HG03060 (cell line): ENCODE measurements around the gene GTSE1.

Experiments
- ATAC-seq: cut with Tn5 transposase; IDR thresholded peaks from one replicate; pipeline ENCODE4 v1.9.1; 2021; ENCODE audit warnings: low read depth, moderate number of reproducible peaks; ENCODE audit not compliant: unreplicated experiment

GTSE1 gene

DNA sequence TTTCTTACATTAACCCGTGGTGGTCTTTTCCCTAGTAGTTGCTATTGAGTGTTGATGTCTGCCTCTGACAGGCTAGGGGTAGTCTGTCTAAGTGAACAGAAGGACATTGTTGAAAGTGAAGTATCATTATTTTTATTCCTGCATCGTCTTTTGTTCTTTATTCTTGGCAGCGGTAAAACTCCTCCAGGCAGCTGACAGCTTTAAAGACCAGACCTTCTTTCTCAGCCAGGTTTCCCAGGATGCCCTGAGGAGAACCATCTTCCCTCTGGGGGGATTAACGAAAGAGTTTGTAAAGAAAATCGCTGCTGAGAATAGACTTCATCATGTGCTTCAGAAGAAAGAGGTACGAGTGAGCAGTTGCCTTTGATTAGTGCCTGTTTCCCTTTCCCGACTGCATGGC is 53.5 kb downstream of the GTSE1 start:
- ATAC-seq, result no peak

DNA sequence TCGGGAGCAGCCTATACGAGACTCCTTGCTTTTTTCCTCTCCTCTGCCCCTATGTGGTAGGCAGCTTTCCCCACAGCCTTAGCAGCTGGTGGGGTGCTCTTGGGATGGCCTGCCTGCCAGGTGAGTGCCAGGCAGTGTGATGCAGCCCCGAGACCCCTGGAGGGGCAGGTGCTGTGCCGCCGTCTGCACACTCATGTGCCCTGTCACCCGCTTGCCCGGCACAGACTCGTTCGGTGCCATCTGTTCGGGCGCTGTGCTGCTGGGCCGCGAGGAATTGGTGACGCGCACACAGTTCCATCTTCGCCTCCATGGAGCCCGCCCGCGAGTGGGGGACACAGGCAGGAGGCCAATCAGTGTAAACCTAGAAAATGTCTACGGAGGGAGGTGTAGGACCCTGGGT is 54.0 kb downstream of the GTSE1 start:
- no peak for ATAC-seq

DNA sequence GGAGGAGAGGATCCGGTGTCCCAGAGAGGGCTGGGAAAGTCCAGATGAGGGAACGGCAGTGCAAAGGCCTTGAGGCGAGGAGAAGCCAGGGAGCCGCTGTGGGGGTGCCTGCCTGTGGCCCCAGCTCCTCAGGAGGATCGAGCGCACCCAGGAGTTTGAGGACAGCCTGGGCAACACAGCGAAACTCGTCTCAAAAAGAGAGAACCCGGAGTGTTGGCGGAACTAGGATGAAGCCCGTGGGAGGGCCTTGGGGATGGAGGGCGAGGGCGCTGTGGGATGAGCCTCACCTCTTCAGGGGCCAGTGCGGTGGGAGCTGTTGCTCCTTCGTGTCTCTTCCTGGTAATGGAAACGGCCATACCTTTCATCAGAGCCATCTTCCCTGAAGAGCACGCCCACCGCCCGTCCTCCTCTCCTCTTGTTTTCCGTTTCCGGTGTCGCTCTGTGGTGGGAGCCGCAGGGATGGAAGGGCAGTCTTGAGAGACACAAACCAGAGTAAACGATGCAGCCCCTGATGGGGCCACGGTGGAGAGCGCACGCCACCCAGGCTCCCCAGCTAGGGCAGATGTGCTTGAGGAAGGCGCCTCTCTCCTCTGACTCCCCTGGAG is 54.6 kb downstream of the GTSE1 start:
- no peak for ATAC-seq

DNA sequence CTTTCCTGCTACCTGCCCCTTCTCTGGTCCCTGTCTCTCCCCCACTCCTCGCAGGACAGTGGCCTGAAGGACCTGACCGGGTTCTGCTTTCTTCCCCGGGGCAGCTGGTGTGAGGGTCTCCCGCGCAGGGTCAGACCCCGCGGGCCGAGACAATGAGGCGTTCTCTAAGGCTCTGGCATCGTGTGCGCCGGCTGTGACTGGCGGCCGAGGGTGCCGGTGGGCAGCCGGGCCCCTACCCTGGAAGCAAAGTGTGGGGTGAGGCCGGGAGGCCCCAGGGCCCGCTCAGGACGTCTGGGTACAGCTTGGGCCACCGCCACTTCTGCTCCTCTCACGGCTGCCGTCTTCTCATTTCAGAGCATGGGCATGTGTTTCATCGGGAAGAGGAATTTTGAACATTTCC is 55.1 kb downstream of the GTSE1 start:
- no peak for ATAC-seq

DNA sequence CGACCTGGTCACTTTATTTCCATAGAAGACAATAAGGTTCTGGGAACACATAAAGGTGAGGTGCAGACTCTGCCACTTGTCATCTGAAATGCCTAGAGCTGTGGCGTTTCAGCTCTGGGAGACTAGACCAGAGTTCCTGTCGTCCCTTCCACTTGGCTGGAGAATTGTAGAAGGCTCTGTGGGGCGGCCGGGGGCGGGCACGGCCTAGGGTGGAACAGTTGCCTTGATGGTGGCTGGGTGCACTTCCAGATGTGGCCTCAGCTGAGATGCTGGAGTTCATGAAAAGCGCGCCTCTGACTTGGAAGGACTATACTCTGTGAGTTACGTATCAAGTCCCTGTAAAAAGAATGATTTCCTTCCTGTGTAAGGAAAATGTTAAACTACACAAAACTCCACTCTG is 55.6 kb downstream of the GTSE1 start:
- ATAC-seq, result no peak

DNA sequence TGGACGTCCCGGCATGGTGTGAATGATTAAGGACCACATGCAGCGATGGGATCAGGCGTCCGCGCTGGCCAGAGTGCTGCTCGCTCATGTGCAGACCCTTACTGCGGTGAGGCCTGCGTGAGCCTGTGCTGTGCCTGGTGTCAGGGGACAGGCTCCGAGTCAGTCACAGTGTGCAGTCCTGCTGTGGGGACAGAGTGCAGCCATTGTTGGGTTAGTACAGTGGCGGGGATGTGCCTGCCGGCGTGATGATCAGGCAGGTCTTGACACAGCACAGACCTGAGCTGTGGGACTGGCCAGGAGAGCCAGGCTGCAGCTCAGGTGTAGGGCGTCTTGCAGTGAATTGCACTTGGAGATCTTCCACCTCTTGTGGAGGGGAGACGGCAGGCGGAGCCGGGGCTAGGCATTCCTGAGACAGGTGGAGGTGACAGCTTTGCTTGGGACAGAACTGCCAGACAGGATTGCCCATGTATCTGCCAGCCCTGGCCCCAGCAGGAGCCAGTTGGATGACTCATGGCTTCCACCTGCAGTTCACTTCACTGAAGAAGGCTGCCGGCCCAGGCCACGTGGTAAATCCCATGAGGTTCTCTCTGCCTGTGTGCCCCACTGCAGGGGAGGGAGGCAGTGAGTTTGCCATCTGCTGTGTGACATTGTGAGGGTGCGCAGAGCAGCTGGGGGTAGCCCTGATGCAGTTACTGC is 56.2 kb downstream of the GTSE1 start:
- no peak for ATAC-seq

DNA sequence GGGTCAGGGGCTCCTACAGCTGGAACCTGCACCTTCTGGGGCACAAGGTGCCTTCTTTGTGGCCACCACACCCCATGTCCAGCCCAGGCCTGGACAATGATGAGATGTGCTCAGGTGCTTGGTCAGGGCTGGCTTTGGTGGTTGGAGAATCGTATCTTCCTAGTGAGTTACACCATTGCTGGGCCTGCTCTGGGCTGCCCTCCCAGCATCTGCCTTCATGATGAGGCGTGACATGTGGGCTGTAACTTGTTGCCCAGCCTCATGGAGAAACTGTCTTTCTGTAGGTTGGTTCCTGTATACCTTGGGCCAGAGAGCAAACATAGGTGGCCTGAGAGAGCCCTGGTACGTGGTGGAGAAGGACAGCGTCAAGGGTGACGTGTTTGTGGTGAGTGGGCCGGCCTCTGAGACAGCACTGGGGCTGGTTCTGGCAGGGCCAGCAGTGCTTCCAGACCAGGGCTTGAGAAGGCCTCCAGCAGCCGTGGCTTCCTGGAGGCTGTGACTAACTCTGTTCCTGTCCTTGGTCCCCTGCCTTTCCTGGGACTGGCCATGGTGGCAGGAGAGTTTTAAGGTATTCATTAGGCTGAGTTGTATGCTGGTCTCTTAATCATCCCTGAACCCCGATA is 56.9 kb downstream of the GTSE1 start:
- no peak for ATAC-seq

DNA sequence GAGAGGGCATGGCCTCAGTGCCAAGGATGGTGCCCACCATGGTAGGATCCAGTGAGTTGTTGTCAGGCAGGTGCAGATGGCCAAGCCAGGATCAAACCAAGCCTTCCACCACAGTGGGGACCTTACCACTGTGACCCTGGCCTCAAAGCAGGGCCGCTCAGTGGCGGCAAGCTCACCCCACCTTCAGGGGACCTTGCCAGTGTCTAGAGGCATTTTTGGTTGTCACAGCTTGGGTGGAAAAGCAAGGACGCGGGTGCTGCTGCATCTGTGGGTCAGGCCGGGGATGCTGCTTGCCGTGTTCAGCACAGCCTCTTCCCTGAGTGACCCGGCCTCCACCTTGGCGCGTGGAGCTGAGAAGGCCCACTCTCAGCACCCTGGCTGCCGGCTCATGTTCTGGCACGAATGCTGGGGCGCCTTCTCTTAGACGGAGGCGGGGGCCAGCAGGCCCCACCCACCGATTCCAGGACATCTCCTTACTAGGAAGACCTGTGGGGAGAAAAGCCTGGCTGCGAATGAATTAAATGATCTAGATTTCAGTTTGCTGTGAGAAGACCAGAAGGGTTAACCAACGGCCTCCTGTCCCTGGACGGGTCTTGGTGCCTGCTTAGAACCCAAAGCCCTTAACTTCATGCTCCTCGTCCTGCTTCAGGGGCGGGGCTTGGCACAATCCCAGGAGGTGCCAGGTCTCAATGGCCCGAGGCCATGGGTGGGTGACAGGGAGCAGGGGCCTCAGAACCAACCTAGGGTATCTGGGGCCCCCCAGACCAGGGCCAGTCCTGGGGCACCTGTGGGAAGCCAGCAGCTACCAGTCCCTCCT is 57.7 kb downstream of the GTSE1 start:
- ATAC-seq, result no peak

DNA sequence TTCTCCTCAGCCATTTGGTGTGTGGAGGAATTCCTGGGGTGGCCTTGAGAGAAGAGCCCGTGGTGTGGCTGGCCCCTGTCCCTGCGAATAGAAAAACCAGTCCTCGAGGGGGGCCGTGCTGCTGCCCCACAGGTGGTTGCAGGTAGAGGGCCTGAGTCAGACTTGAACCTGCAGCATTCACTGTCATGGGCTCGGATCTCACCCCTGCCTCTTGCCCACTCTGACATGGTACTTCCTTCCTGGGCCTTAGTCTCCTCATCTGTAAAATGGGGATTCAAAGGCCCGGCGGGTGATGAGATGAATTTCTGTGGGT is 58.3 kb downstream of the GTSE1 start:
- no peak for ATAC-seq

DNA sequence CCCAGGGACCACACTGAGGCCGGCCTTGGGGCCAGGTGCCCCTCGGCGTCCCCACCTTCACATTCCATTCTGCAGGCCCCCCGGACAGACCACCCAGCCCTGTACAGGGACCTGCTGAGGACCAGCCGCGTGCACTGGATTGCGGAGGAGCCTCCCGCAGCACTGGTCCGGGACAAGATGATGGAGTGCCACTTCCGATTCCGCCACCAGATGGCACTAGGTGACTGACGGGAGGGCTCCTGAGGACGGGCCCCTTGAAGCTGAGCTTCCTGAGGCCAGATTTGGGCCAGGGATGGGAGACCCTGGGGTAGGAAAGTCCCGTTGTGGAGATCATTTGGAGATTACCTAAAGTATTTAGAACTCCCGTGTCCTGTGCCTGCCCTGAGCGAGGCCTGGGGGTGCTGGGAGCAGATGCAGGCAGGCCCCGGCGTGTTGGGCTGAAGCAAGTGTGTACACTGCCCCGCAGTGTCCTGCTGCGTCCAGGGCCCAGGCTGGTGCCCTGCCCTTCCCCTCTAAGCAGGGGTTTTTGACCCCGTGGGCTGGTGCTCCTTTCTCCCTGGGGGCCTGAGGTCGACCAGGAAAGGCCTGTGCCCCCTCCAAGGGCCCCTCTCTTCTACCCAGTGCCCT is 58.8 kb downstream of the GTSE1 start:
- ATAC-seq, result no peak

DNA sequence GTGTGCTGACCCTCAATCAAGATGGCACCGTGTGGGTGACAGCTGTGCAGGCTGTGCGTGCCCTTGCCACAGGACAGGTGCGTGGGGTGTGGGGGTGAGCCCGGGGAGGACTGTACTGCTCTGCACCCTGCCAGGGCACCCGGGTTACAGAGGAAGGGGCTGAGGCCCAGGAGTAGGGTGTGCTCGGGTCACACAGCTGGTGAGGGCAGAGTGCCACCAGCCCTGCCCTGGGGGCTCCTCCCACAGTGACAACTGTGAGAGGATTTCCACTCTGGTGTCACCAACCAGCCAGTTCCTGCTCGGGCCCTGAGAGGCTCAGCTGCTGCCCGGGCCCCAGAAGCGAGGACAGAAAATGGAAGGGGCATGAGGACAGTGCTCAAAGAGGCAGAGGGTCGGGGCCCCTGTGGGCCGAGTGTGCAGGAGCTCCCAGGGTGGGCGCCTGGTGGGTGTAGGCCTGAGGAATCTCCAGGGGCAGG is 59.4 kb downstream of the GTSE1 start:
- no peak for ATAC-seq

DNA sequence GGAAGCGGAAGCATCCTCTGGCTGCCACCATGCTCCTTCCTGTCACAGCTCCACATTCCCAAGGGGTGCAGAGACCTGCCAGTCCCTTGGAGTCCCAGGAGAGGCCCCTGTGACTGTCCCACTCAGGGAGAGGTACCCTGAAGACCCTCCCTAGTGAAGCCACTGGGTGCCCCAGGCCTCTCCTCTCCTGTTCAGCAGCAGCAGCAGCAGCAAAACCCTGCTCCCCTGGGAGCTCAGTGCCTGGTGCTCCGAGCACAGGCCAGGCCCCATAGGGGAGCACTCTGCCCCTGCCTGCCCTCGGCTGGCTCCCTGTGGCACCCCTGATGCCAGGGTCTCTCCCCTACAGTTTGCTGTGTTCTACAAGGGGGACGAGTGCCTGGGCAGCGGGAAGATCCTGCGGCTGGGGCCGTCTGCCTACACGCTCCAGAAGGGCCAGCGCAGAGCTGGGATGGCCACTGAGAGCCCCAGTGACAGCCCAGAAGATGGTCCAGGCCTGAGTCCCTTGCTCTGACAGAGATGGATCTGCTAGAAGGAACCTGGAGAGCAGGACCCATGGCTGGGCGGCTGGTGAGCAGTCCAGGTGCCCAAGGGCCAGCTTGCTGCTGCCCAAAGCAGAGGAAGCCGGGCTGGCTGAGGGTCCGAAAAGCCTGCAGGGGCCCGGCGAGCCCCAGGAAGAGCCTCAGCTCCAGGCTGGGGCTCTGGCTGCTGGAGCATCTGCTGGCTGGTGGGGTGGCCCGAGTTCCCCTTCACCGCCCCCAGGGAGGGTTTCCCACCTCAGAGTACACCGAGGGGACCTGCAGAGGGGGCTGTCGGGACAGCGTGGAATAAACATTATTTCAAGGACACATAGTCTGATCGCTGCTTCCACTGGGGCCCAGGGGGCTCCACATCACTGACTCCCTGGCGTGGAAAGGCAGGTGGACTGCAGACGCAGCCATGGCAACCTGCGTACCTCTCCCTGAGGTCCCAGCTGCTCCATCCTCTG is 60.1 kb downstream of the GTSE1 start:
- ATAC-seq, result no peak

DNA sequence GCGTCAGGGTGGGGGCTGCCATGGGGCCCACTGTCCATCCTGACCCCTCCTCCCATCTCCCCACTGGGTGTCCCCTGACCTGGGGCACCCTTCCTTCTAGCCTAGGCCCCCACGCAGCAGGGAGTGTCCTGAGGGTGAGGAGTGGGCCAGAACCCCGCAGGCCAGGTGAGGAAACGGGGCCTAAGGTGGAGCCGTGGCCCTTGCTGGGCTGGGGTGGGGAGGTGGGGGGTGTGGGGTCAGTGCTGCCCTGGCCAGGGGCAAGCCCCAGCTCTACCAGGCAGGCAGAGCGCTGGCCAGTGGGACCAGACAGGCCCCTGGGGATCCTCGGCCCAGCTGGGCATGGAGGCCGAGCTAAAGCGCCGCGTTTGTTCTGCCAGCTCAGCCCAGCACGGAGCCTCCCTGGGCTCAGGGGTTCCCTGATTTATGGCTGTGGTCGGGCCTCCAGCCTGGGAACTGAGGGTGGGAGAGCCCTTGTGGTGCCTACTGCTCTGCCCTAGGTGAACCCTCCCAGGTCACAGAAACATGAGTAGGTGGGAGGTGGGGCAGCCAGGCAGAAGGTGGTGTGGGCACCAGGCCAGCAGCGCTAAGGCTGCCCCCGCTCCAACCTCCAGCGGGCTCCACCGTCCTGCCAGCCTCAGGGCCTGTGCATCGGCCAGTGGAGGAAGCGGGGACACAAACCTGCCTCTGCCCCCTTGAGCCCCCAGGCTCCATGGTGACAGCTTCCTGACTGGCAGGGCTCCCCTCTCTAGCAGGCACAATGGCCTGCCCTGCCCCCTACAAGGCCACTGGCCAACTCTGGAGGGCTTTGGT is 61.2 kb downstream of the GTSE1 start:
- ATAC-seq, result no peak

DNA sequence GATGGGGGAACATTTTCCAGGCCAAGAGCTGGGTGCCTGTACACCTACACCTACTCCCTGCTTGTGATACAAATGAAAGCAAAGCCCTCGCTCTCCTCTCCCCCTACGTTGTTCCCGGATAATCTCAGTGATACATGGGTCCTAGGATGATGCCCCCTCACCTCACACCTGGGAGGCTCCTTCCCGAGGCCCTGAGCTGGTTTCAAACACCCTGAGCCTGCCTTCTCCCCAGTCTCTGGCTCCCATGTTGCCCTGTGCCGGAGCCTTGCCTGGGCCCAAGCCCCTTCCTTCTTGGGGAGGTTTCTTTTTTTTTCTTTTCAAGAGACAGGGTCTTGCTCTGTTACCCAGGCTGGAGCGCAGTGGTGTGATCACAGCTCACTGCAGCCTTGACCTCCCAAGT is 62.1 kb downstream of the GTSE1 start:
- no peak for ATAC-seq

DNA sequence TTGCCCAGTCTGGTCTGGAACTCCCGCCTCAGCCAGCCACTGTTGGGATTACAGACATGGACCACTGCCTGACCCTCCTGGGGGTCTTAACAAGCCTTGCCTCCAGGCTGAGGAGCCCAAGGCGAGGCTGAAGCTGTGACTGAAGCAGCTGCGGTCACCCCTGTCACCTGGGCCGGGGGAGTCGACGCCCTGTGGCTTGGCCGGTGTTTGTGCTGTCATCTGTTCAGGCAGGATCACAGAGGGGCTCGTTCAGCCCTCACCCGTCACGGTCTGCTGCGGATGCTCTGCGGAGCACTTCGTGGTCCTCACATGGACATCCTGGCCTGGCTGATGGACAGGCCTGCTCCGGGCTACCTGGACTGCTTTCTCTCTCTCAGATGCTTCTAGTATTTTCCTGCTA is 62.7 kb downstream of the GTSE1 start:
- ATAC-seq, result no peak

DNA sequence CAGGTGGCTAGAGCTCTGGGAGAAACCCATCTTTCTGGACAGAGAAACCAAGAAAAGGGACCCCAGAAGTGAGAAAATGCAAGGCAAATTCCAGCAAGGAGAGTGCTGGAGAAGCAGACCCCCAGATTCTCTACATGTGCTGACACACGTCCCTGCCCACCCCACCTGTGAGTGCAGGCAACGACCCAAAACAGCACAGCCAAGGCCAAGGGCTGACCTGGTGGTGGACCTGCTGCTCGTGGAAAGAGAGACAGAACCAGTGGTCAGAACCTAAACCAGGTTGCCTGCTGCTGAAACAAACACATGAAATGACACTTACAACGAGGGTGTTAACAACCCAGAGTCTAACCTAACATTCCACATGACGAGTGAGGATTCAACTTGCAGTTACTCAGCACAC is 63.4 kb downstream of the GTSE1 start:
- ATAC-seq, result no peak

DNA sequence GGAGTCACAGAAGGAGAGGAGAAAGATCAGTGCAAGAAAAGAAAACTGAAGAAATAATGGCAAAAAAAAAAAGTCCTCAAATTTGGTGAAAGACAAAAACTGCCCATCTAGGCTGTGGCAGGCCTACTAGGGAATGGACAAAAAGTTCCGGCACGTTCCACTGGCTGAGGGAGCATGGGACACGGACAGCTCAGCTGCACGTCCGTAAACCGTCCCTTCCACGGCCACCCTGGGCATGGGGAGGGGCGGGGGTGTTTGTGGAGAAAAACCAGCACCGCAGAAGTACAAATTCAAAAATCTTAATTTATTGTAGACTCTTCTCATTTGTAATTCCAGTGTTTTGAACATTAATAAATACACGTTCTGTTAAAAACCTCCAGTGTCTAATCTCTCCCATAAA is 64.2 kb downstream of the GTSE1 start:
- ATAC-seq, result no peak

DNA sequence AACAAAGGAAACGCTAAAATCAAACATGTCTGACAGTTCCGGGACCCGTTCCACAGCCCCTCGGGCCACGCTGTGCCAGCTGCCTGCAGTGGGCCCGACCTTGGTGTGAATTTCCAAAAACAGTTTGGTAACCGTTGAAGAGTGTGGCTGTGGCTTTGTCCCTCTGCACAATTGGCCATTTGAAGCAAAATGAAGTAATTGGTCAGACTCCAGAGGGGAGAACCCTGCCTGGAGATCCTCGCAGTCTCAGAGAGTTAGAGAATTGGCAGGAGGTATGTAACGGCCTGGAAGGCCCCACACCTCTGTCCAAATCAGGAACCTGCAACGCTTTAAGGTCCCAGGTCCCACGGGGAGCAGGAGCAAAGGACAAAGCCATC is 65.1 kb downstream of the GTSE1 start:
- no peak for ATAC-seq
